ENCODE measurements around the gene DPP4.

Gene DPP4

GRCh38 chr2:162082036-162082435 is 8.0 kb upstream of the DPP4 start:
- Histone ChIP-seq H3K27me3 (ENCODE audit: control insufficient read depth, insufficient read depth, low read length) (no peaks in the 10 kb centered on the region), H3K36me3 (ENCODE audit: control insufficient read depth, insufficient read depth, low read length) (no peaks in the 10 kb centered on the region), H3K4me3 (ENCODE audit: low read length) (no peak overlapping the region), H3K9ac (ENCODE audit: low read length) (no peak overlapping the region), H3K9me3 (ENCODE audit: control insufficient read depth, low read length) (no peaks in the 10 kb centered on the region), H3K4me1 (ENCODE audit: control insufficient read depth, insufficient read depth, low read length) (no peaks in the 10 kb centered on the region)

- Histone ChIP-seq H3K36me3 (ENCODE audit: control insufficient read depth, insufficient read depth, low read length) (no peaks in the 10 kb centered on the region), H3K9me3 (ENCODE audit: control insufficient read depth, low read length) (no peaks in the 10 kb centered on the region), H3K9ac (ENCODE audit: low read length) (no peak overlapping the region), H3K4me3 (ENCODE audit: low read length) (no peak overlapping the region), H3K4me1 (ENCODE audit: control insufficient read depth, insufficient read depth, low read length) (no peaks in the 10 kb centered on the region), H3K27me3 (ENCODE audit: control insufficient read depth, insufficient read depth, low read length) (peaks cover 8% of the 10 kb centered on the region)
These were observed 5.5 kb upstream of the DPP4 start for GRCh38 chr2:162079514-162079913.

GRCh38 chr2:162075689-162076132 is 1.7 kb upstream of the DPP4 start:
- Histone ChIP-seq H3K27me3 (ENCODE audit: control insufficient read depth, insufficient read depth, low read length) (peaks cover 20% of the 10 kb centered on the region), H3K9me3 (ENCODE audit: control insufficient read depth, low read length) (no peaks in the 10 kb centered on the region), H3K36me3 (ENCODE audit: control insufficient read depth, insufficient read depth, low read length) (no peaks in the 10 kb centered on the region), H3K4me1 (ENCODE audit: control insufficient read depth, insufficient read depth, low read length) (peaks cover 10% of the 10 kb centered on the region), H3K9ac (ENCODE audit: low read length) (no peak overlapping the region), H3K4me3 (ENCODE audit: low read length) (no peak overlapping the region)

GRCh38 chr2:162074928-162075688 is 1.1 kb upstream of the DPP4 start:
- Histone ChIP-seq H3K4me3 (ENCODE audit: low read length) (no peak overlapping the region), H3K9ac (ENCODE audit: low read length) (no peak overlapping the region), H3K4me1 (ENCODE audit: control insufficient read depth, insufficient read depth, low read length) (peaks cover 10% of the 10 kb centered on the region), H3K9me3 (ENCODE audit: control insufficient read depth, low read length) (no peaks in the 10 kb centered on the region), H3K36me3 (ENCODE audit: control insufficient read depth, insufficient read depth, low read length) (no peaks in the 10 kb centered on the region), H3K27me3 (ENCODE audit: control insufficient read depth, insufficient read depth, low read length) (peaks cover 20% of the 10 kb centered on the region)

- H3K4me1 ChIP-seq (ENCODE audit: control insufficient read depth, insufficient read depth, low read length), result peaks cover 10% of the 10 kb centered on the region
- H3K36me3 ChIP-seq (ENCODE audit: control insufficient read depth, insufficient read depth, low read length), result no peaks in the 10 kb centered on the region
- no peaks in the 10 kb centered on the region for H3K9me3 ChIP-seq (ENCODE audit: control insufficient read depth, low read length)
- H3K9ac ChIP-seq (ENCODE audit: low read length), result peak overlapping the region; percentile 64
- peaks cover 20% of the 10 kb centered on the region for H3K27me3 ChIP-seq (ENCODE audit: control insufficient read depth, insufficient read depth, low read length)
- H3K4me3 ChIP-seq (ENCODE audit: low read length), result no peak overlapping the region
These were observed 549 bp upstream of the DPP4 start for GRCh38 chr2:162074632-162074895.

GRCh38 chr2:162072976-162073887 is 783 bp downstream of the DPP4 start:
- Histone ChIP-seq H3K27me3 (ENCODE audit: control insufficient read depth, insufficient read depth, low read length) (peaks cover 20% of the 10 kb centered on the region), H3K9ac (ENCODE audit: low read length) (peak overlapping the region; percentile 64), H3K9me3 (ENCODE audit: control insufficient read depth, low read length) (no peaks in the 10 kb centered on the region), H3K4me1 (ENCODE audit: control insufficient read depth, insufficient read depth, low read length) (peaks cover 10% of the 10 kb centered on the region), H3K36me3 (ENCODE audit: control insufficient read depth, insufficient read depth, low read length) (no peaks in the 10 kb centered on the region), H3K4me3 (ENCODE audit: low read length) (peak overlapping the region; percentile 35)

- peaks cover 10% of the 10 kb centered on the region for H3K4me1 ChIP-seq (ENCODE audit: control insufficient read depth, insufficient read depth, low read length)
- no peak overlapping the region for H3K9ac ChIP-seq (ENCODE audit: low read length)
- H3K4me3 ChIP-seq (ENCODE audit: low read length), result no peak overlapping the region
- no peaks in the 10 kb centered on the region for H3K36me3 ChIP-seq (ENCODE audit: control insufficient read depth, insufficient read depth, low read length)
- H3K27me3 ChIP-seq (ENCODE audit: control insufficient read depth, insufficient read depth, low read length), result peaks cover 20% of the 10 kb centered on the region
- H3K9me3 ChIP-seq (ENCODE audit: control insufficient read depth, low read length), result no peaks in the 10 kb centered on the region
These were observed 1.8 kb downstream of the DPP4 start for GRCh38 chr2:162072181-162072702.

- Histone ChIP-seq H3K9ac (ENCODE audit: low read length) (no peak overlapping the region), H3K27me3 (ENCODE audit: control insufficient read depth, insufficient read depth, low read length) (peaks cover 20% of the 10 kb centered on the region), H3K36me3 (ENCODE audit: control insufficient read depth, insufficient read depth, low read length) (no peaks in the 10 kb centered on the region), H3K4me1 (ENCODE audit: control insufficient read depth, insufficient read depth, low read length) (peaks cover 10% of the 10 kb centered on the region), H3K9me3 (ENCODE audit: control insufficient read depth, low read length) (no peaks in the 10 kb centered on the region), H3K4me3 (ENCODE audit: low read length) (no peak overlapping the region)
These were observed 3.0 kb downstream of the DPP4 start for GRCh38 chr2:162071001-162071400.

GRCh38 chr2:162070228-162070936 is 3.6 kb downstream of the DPP4 start:
- Histone ChIP-seq H3K4me1 (ENCODE audit: control insufficient read depth, insufficient read depth, low read length) (peaks cover 10% of the 10 kb centered on the region), H3K9me3 (ENCODE audit: control insufficient read depth, low read length) (no peaks in the 10 kb centered on the region), H3K9ac (ENCODE audit: low read length) (no peak overlapping the region), H3K4me3 (ENCODE audit: low read length) (no peak overlapping the region), H3K27me3 (ENCODE audit: control insufficient read depth, insufficient read depth, low read length) (peaks cover 17% of the 10 kb centered on the region), H3K36me3 (ENCODE audit: control insufficient read depth, insufficient read depth, low read length) (no peaks in the 10 kb centered on the region)

GRCh38 chr2:162069267-162069903 is 4.6 kb downstream of the DPP4 start:
- no peaks in the 10 kb centered on the region for H3K9me3 ChIP-seq (ENCODE audit: control insufficient read depth, low read length)
- H3K4me3 ChIP-seq (ENCODE audit: low read length), result no peak overlapping the region

GRCh38 chr2:162067596-162067995 is 6.4 kb downstream of the DPP4 start:
- Histone ChIP-seq H3K9me3 (ENCODE audit: control insufficient read depth, low read length) (no peaks in the 10 kb centered on the region), H3K9ac (ENCODE audit: low read length) (no peak overlapping the region), H3K4me3 (ENCODE audit: low read length) (no peak overlapping the region), H3K27me3 (ENCODE audit: control insufficient read depth, insufficient read depth, low read length) (no peaks in the 10 kb centered on the region), H3K36me3 (ENCODE audit: control insufficient read depth, insufficient read depth, low read length) (no peaks in the 10 kb centered on the region), H3K4me1 (ENCODE audit: control insufficient read depth, insufficient read depth, low read length) (peaks cover 4% of the 10 kb centered on the region)

More at GRCh38 chr2:162069267-162069903, 4.6 kb downstream of the DPP4 start:
- Histone ChIP-seq H3K9ac (ENCODE audit: low read length) (no peak overlapping the region), H3K27me3 (ENCODE audit: control insufficient read depth, insufficient read depth, low read length) (peaks cover 11% of the 10 kb centered on the region), H3K36me3 (ENCODE audit: control insufficient read depth, insufficient read depth, low read length) (no peaks in the 10 kb centered on the region), H3K4me1 (ENCODE audit: control insufficient read depth, insufficient read depth, low read length) (peaks cover 10% of the 10 kb centered on the region)
